A673 (cell line): Measurements from ENCODE around the gene PRM2. TPM values are rescaled to one million over a fixed set of nuclear protein-coding genes. Genes with fewer than 3 reads are reported as not detected.

ENCODE experiments used
- BruUV-seq: library from RNA; stranded (reverse); fragments of 400-500 nt; replicated peaks from 2 replicates; lab custom pipeline; 2021; lab: Mats Ljungman, UMichigan
- CTCF ChIA-PET: fragments of 300-600 bp; sonication (Branson Sonifier 250); formaldehyde crosslinking; loops from one replicate; lab custom pipeline; 2022; ENCODE audit warnings: antibody characterized with exemption; lab: Charles Lee
- POLR2A ChIA-PET: fragments of 300-600 bp; sonication (Branson Sonifier 250); formaldehyde crosslinking; loops from one replicate; lab custom pipeline; 2022; ENCODE audit warnings: antibody characterized with exemption; ENCODE audit not compliant: low non-redundant PET; lab: Charles Lee
- DNase-seq: peaks from one replicate; pipeline ENCODE4 v3.0.0-alpha.2; 2015; ENCODE audit warnings: low spot score
- H3K27ac ChIP-seq: fragments of 200-600 bp; sonication (generic); 2 replicates; pipeline ENCODE4 v1.5.1; 2016; ENCODE audit warnings: mixed run types, low read depth, mild to moderate bottlenecking, mixed read lengths, antibody characterized with exemption, low read length; ENCODE audit not compliant: poor library complexity, severe bottlenecking
- H3K27me3 ChIP-seq: fragments of 200-600 bp; sonication (generic); replicated peaks from 2 replicates; pipeline ENCODE4 v1.6.1; 2017; ENCODE audit warnings: mixed run types, low read depth, mild to moderate bottlenecking, mixed read lengths, antibody characterized with exemption, low read length; ENCODE audit not compliant: insufficient read depth, poor library complexity
- H3K36me3 ChIP-seq: fragments of 200-600 bp; sonication (generic); 2 replicates; pipeline ENCODE4 v1.6.1; 2016; ENCODE audit warnings: mixed run types, mild to moderate bottlenecking, mixed read lengths, antibody characterized with exemption, low read length; ENCODE audit not compliant: insufficient read depth, poor library complexity, severe bottlenecking
- H3K4me1 ChIP-seq: fragments of 200-600 bp; sonication (generic); 2 replicates; pipeline ENCODE4 v1.6.1; 2017; ENCODE audit warnings: mixed run types, mild to moderate bottlenecking, mixed read lengths, antibody characterized with exemption, low read length; ENCODE audit not compliant: insufficient read depth, poor library complexity, severe bottlenecking
- H3K4me3 ChIP-seq: fragments of 200-600 bp; sonication (generic); 2 replicates; pipeline ENCODE4 v1.5.1; 2016; ENCODE audit warnings: low read depth, mixed run types, mild to moderate bottlenecking, mixed read lengths, low read length; ENCODE audit not compliant: poor library complexity, severe bottlenecking
- H3K9me3 ChIP-seq: fragments of 200-600 bp; sonication (generic); 2 replicates; pipeline ENCODE4 v1.6.1; 2016; ENCODE audit warnings: mixed run types, low read depth, mild to moderate bottlenecking, mixed read lengths, antibody characterized with exemption, low read length; ENCODE audit not compliant: poor library complexity, severe bottlenecking
- EZH2 ChIP-seq: fragments of 200-600 bp; sonication (generic); IDR thresholded peaks from 2 replicates; pipeline ENCODE4 v1.6.1; 2017; ENCODE audit warnings: borderline replicate concordance, low read depth, mild to moderate bottlenecking, mixed read lengths, antibody characterized with exemption, low read length; ENCODE audit not compliant: poor library complexity, severe bottlenecking
- intact Hi-C: fragments of 100-400 bp; cut with micrococcal nuclease; formaldehyde crosslinking; loops from one replicate; pipeline ENCODE4 v1.10.0; 2022; ENCODE audit not compliant: unreplicated experiment
- total RNA-seq: library from RNA; stranded (reverse); gene quantifications from 2 replicates; pipeline ENCODE4 v1.2.3, GENCODE V29; 2021
- TF ChIP-seq, protein P1 (sequence below): fragments of 300-800, 200-600 bp; sonication (generic); conservative IDR thresholded peaks from 2 replicates; pipeline ENCODE4 v1.5.1; 2017; ENCODE audit warnings: low read depth, mild to moderate bottlenecking, antibody characterized with exemption, low read length, moderate library complexity, mixed read lengths

The PRM2 gene
- total RNA-seq, 1 experiment from 2014 or later, result not detected

DNA sequence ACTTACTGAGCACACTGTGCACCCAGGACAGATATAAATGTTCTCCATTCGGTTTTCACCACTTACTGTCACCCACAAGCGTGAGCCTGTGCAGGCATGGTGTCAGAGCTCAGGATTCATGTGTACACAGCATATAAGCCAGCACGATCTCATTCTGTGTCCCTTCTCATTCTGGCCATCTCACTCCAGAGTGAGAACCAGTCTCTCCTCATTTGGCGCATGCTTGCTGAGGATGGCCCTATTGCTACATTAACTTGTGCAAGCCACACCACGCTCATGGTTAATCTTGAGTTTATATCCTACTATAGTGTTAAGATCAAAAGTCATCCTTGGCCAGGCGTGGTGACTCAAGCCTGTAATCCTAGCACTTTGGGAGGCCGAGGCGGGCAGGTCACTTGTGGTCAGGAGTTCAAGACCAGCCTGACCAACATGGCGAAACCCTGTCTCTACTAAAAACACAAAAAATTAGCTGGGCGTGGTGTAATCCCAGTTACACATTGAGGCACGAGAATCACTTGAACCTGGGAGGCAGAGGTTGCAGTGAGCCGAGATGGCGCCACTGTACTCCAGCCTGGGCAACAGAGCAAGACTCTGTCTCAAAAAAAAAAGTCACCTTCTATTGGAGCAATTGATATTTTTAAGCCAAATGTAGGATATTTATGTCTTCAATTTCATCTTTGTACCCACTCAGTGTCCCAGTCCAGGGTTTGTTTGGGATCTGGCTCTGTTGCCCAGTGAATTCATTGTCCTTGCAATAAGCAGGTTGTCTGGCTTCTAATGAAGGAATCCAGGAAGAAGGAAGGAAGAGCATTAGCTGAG, 41.2 kb downstream of the PRM2 start:
- Histone ChIP-seq H3K4me1 (no peaks in the 10 kb centered on the region), H3K4me3 (no peak overlapping the region), H3K36me3 (no peaks in the 10 kb centered on the region), H3K27me3 (no peaks in the 10 kb centered on the region), H3K27ac (no peak overlapping the region), H3K9me3 (no peaks in the 10 kb centered on the region)
- POLR2A ChIA-PET, result no interaction called here
- no peak for TF ChIP-seq EZH2
- TF ChIP-seq, protein P1, sequence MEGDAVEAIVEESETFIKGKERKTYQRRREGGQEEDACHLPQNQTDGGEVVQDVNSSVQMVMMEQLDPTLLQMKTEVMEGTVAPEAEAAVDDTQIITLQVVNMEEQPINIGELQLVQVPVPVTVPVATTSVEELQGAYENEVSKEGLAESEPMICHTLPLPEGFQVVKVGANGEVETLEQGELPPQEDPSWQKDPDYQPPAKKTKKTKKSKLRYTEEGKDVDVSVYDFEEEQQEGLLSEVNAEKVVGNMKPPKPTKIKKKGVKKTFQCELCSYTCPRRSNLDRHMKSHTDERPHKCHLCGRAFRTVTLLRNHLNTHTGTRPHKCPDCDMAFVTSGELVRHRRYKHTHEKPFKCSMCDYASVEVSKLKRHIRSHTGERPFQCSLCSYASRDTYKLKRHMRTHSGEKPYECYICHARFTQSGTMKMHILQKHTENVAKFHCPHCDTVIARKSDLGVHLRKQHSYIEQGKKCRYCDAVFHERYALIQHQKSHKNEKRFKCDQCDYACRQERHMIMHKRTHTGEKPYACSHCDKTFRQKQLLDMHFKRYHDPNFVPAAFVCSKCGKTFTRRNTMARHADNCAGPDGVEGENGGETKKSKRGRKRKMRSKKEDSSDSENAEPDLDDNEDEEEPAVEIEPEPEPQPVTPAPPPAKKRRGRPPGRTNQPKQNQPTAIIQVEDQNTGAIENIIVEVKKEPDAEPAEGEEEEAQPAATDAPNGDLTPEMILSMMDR, result no peak
- intact Hi-C loops, result no loop called here
- BruUV-seq, result no TSS peak
- CTCF ChIA-PET, result no interaction called here
- DNase-seq, result no peak

DNA sequence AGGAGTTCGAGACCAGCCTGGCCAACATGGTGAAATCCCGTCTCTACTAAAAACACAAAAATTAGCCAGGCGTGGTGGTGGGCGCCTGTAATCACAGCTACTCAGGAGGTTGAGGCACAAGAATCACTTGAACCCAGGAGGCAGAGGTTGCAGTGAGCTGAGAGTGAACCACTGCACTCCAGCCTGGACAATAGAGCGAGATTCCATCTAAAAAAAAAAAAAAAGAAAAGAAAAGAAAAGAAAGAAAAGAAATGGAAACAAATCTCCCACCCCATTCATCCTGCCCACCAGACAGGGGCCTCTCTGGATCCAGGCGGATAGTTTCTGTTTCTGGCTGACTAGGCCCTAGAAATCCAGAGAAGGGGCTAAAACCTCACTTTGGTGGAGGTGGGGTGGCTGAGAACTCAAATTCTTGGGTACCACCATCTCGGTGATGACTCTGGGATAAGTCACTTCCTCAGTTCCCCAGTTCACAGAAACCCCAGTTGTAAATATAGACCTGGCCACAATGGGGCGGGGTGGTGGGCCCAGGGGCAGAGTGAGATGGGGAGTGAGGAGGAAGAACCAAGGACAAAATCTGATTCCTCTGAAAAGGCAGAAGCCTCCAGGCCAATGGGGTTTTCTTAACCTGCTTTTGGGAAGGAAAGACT, 42.4 kb downstream of the PRM2 start:
- TF ChIP-seq, protein P1, result no peak
- TF ChIP-seq EZH2, result no peak
- intact Hi-C loops, result no loop called here
- Histone ChIP-seq H3K27me3 (no peaks in the 10 kb centered on the region), H3K9me3 (no peaks in the 10 kb centered on the region), H3K4me1 (no peaks in the 10 kb centered on the region), H3K27ac (no peak overlapping the region), H3K4me3 (no peak overlapping the region), H3K36me3 (no peaks in the 10 kb centered on the region)
- CTCF ChIA-PET, result no interaction called here
- POLR2A ChIA-PET, result no interaction called here
- no TSS peak for BruUV-seq
- no peak for DNase-seq

DNA sequence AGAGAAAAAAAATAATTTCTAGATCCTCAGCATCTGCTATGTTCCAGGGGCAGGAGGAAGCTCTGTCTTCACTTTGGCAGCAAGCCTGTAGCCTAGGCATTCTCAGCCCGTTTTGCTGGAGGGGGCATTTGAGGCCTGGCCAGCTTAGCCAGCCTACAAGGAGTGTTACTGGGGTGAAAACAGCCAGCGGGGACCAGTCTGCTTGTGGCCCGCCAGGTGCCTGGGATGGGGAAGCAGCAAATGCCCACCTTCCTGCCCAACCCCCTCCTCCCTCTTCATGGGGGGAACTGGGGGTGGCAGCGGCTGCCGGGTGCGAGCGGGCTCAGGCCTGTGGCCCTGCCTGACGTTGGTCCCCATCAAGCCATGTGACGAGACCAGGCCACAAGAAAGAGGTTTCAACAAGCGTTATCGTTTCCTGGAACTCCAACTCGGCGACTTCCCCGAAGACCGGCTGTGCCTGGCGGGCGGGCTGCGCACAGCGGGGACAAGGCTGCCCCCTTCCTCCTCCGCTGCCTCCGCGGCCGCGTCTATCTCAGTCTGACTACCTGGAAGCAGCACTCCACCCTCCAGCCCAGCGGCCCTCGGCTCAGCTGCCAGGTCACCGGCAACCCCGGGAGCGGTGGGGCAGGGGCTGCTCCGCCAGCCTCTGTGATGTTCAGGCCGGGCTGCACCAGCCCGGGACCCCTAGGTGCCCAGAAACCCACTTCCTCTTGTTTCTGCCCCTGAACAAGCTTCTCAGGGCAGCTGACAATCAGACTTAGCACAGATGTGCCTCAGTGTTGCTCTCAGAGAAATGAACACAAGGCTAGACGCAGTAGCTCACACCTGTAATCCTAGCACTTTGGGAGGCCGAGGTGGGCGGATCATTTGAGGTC, 43.2 kb downstream of the PRM2 start:
- TF ChIP-seq EZH2, result no peak
- TF ChIP-seq, protein P1, result no peak
- no peaks in the 10 kb centered on the region for H3K36me3 ChIP-seq
- H3K9me3 ChIP-seq, result no peaks in the 10 kb centered on the region
- intact Hi-C loops, result no loop called here
- no peak overlapping the region for H3K4me3 ChIP-seq
- ChIA-PET POLR2A (no interaction called here), CTCF (no interaction called here)
- H3K4me1 ChIP-seq, result no peaks in the 10 kb centered on the region
- no TSS peak for BruUV-seq
- no peak overlapping the region for H3K27ac ChIP-seq
- no peaks in the 10 kb centered on the region for H3K27me3 ChIP-seq
- no peak for DNase-seq
